HG02970 (cell line): Measurements from ENCODE around the gene TTLL7.
"Not testable (repeated sequence)": the region's sequence is repeated elsewhere in the genome, so short reads cannot be mapped to it uniquely, and the experiment has no call there.

Experiments used
- ATAC-seq: cut with Tn5 transposase; IDR thresholded peaks from one replicate; pipeline ENCODE4 v1.9.1; 2021; ENCODE audit warnings: mild to moderate bottlenecking, moderate library complexity, moderate number of reproducible peaks; ENCODE audit not compliant: unreplicated experiment, low FRiP score

Gene TTLL7

GRCh38 chr1:83934550-83934949 lies 64.4 kb downstream of the TTLL7 start:
- no peak for ATAC-seq

DNA sequence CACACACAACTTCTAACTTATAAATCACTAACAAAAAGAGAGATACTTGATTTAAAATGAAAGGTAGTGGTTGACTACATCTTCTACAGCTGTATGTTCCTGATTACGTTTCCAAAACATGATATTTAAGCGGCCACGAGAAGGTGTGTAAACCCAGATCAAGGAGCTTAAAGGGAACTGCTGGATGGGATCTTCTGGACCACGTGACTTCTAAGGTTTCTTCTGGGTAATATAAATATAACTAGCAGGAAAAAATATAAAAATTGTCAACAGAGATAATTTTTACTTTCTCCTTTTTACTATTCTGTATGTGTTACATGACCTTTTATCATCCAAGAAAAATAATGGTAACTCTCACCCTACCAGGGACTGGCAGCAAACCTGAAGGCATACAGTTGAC lies 66.2 kb downstream of the TTLL7 start:
- no peak for ATAC-seq

GRCh38 chr1:83932281-83932680 lies 66.7 kb downstream of the TTLL7 start:
- no peak for ATAC-seq

GRCh38 chr1:83931658-83932253 lies 67.2 kb downstream of the TTLL7 start:
- no peak for ATAC-seq

- ATAC-seq: no peak
These were observed 69.7 kb downstream of the TTLL7 start for GRCh38 chr1:83929184-83929583.

DNA sequence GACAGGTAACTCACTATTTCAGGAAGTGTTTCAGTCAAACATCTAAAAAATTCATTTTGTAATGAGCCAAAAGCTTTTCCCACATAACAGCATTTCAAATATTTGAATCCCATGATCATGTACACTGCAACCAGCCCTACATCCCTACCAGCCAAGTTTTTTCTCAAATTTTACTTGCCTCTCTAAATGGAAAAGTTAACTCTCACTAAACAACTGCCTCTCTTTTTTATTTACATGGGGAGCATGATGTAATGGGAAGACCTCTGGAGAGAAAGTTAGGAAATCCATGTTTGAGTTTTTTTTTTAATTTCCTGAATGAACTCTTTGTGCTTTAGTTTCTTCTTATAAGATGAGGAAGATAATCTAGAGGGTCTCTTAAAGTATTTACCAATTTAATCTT lies 70.5 kb downstream of the TTLL7 start:
- ATAC-seq: no peak

- no peak for ATAC-seq
These were observed 71.2 kb downstream of the TTLL7 start for GRCh38 chr1:83927701-83928100.

DNA sequence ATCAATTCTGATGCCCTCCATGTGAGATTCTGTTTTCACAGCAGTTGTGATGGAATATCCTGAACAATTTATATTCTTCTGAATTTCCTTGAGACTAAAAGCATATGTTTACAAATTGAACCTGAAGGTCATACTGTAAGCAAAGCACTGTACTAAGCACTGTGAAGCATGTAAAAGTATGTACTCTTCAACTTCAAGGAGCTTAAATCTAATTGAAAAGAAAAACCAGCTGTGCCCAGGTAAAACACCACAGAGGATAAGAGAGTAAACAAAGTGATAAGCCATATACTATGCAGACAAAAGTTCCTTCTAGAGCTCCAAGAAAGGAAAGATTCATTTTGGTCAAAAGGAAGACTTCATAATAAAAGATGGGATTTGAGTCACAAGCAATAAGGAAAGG lies 71.9 kb downstream of the TTLL7 start:
- ATAC-seq: no peak

- no peak for ATAC-seq
These were observed 75.4 kb downstream of the TTLL7 start for GRCh38 chr1:83923553-83923952.

- ATAC-seq: no peak
These were observed 76.5 kb downstream of the TTLL7 start for GRCh38 chr1:83922431-83922830.

GRCh38 chr1:83920320-83920719 lies 78.6 kb downstream of the TTLL7 start:
- ATAC-seq: no peak

DNA sequence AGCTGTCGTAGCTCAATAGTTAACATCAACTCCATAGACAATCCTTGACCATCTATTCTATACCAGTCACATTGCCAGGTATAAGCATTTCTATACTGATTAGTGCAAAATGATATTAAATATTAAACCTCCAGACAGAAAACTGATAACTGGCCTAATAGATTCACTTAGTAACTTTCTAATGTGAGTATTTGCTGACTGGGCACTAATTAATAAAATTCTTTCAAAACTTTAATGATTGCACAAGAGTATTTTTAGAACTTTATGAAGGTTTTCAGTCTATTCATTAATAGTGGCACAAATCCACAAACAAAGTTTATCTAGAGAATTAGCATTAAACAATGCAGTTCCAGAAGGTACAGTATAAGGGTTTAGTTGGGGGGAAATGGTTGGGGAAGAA lies 79.1 kb downstream of the TTLL7 start:
- no peak for ATAC-seq

DNA sequence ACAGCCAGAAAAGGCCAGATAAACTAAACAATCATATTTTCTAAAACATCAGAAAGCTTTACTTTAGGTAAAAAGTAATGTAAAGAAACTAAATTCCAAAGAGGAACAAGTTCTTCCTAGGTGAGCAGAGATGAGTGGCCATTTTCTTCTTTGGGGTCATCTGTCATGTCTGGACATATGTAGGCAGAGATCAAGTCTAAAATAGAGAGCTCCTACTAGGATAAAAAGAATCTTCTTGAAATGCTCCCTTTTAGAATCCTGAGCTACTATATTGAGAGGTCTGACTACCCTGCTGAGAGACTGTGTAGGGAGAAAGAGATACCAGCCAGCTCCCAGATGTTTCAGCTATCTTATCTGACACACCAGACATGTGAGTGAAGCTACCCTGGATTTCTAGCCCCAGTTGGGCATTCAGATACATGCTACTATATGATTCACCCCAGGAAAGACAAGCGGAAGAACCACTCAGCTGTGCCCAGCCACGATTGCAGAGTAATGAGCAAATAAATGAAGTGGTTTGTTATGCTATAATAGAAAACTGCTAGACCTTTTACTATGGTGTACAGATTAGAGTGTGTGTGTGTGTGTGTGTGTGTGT lies 80.1 kb downstream of the TTLL7 start:
- no peak for ATAC-seq

DNA sequence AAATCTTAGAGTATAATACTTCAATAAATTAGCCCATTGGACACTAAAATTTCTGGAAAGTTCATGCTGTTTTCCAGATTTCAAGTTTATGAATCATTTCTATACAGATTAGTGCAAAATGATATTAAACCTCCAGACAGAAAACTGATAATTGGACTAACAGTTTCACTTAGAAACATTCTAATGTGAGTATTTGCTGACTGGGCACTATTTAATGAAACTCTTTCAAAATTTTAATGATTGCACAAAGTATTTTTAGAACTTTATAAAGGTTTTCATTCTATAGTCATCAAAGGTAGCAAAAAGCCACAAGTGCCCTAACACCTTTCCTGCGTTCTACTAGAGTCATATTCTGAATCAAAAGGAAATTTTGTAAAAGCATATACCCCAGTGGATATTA lies 81.0 kb downstream of the TTLL7 start:
- no peak for ATAC-seq

- not testable (repeated sequence) for ATAC-seq
These were observed 82.8 kb downstream of the TTLL7 start for GRCh38 chr1:83916094-83916493.

DNA sequence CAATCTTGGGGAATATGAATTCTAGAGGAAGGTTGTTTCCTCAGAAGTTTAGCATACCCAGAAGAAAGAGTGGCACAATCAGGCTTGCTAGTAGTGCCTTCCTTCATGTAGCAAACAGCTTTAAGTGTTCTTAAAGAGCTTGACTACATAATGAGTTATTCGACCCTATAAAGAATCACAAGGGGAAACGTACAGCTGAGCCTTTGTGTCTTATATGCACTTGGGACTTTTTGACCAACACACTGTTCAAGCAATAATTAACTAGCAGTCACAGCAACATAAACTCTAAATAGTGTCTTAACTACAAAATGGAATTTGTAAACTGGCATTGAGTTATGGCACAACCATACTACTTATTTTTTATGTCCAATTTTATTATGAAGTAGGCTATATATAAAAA lies 86.1 kb downstream of the TTLL7 start:
- ATAC-seq: no peak

GRCh38 chr1:83910461-83910860 lies 88.5 kb downstream of the TTLL7 start:
- no peak for ATAC-seq

- ATAC-seq: no peak
These were observed 89.2 kb downstream of the TTLL7 start for GRCh38 chr1:83909687-83910086.

GRCh38 chr1:83905315-83905907 lies 93.5 kb downstream of the TTLL7 start:
- no peak for ATAC-seq

- no peak for ATAC-seq
These were observed 97.3 kb downstream of the TTLL7 start for GRCh38 chr1:83901547-83902155.

DNA sequence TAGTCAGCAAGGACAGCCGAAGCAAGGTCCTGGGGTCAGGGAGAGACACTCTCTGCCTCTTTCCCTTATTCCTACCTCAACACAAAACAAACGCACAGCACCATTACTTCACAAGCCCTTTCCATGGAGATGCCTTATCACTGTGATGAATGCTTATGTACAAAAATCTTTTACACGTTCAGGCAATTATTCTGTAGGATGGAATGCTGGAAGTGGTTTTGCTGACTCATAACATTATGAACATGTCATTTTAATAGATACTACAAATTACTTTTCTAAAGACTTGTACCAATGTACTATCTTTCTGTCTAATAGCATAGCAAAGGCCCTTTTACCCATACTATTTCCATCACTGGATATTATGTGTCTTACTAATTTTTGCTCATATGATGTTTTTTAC lies 98.4 kb downstream of the TTLL7 start:
- ATAC-seq: no peak

DNA sequence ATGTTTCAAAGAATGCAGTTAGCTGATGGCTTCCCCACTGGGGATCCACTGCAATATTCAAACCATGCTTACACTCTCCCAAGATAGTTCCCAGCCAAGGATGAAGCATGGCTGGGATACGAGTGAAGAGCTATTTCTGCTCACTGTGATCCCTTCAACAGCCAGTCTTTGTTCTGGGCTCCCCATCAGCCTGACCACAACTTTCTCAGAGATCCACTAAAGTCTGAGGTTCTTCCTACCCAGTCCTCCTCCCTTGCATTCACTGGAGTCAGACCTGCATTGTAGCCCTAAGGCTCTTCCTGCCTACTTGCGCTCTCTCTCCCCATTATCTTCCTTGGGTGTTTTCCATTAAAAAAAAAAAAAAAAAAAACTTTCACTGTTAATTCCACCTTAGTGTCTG lies 101.4 kb downstream of the TTLL7 start:
- ATAC-seq: no peak
